Endothelial cell of umbilical vein (primary cell): ENCODE data around the gene GDI2. TPM values are rescaled to one million over a fixed set of nuclear protein-coding genes. Genes with fewer than 3 reads are reported as not detected.
"Not testable (repeated sequence)": the region's sequence is repeated elsewhere in the genome, so short reads cannot be mapped to it uniquely, and the experiment has no call there.

Experiments
- BruUV-seq: library from RNA; stranded (reverse); fragments of 400-500 nt; replicated peaks from 2 replicates; lab custom pipeline; 2021; lab: Mats Ljungman, UMichigan
- CTCF ChIA-PET: fragments of 300-600, 350-600 bp; sonication (Branson Sonifier 250); formaldehyde crosslinking; loops from one replicate; lab custom pipeline; 2021; ENCODE audit warnings: antibody characterized with exemption, inconsistent platforms; lab: Charles Lee
- POLR2A ChIA-PET: fragments of 300-600, 350-600 bp; sonication (Branson Sonifier 250); formaldehyde crosslinking; loops from one replicate; lab custom pipeline; 2021; ENCODE audit warnings: antibody characterized with exemption, inconsistent platforms; lab: Charles Lee
- DNase-seq: peaks from one replicate; pipeline ENCODE4 v3.0.0-alpha.2; 2011; ENCODE audit warnings: low read depth, low spot score
- FAIRE-seq: peaks from 2 replicates; lab custom pipeline; 2011; peaks lifted over from hg19 to GRCh38; lab: Jason Lieb, UNC
- H2AFZ ChIP-seq: 2 replicates; pipeline ENCODE4 v1.6.0; 2012; ENCODE audit warnings: low read depth, low read length, control low read depth, inconsistent platforms
- H3K27ac ChIP-seq: 2 replicates; pipeline ENCODE4 v1.5.1; 2011; ENCODE audit warnings: low read depth, mild to moderate bottlenecking, control low read depth, low read length, moderate library complexity; ENCODE audit not compliant: insufficient read depth
- H3K27me3 ChIP-seq, 2 experiments: 2 replicates each; pipeline versions ENCODE4 v1.6.0 to v1.6.1; 2011; ENCODE audit warnings: low read length in 2 of 2, mixed read lengths in 1 of 2; ENCODE audit not compliant: control insufficient read depth in 2 of 2, insufficient read depth in 2 of 2
- H3K36me3 ChIP-seq, 2 experiments: 2 replicates in 1 of 2; 3 replicates in 1 of 2; pipeline ENCODE4 v1.5.1; 2011; ENCODE audit warnings: low read length in 2 of 2, mild to moderate bottlenecking in 1 of 2, moderate library complexity in 1 of 2; ENCODE audit not compliant: control insufficient read depth in 2 of 2, insufficient read depth in 2 of 2; ENCODE audit errors: extremely low read depth in 1 of 2
- H3K4me1 ChIP-seq: 3 replicates; pipeline ENCODE4 v1.5.1; 2011; ENCODE audit warnings: mild to moderate bottlenecking, low read length; ENCODE audit not compliant: control insufficient read depth, insufficient read depth; ENCODE audit errors: extremely low read depth
- H3K4me2 ChIP-seq: 2 replicates; pipeline ENCODE4 v1.6.1; 2011; ENCODE audit warnings: low read length, control low read depth, mixed read lengths; ENCODE audit not compliant: insufficient read depth
- H3K4me3 ChIP-seq, 3 experiments: fragments of 200-600 bp in 1 of 3; sonication (generic), shearing (Covaris generic) in 1 of 3; replicated peaks in 1 of 3; 2 replicates each; pipeline ENCODE4 v1.5.1; 2011 to 2016; ENCODE audit warnings: control low read depth in 3 of 3, low read length in 3 of 3, mild to moderate bottlenecking in 2 of 3, inconsistent platforms in 1 of 3, low read depth in 1 of 3, moderate library complexity in 1 of 3; ENCODE audit not compliant: insufficient read depth in 1 of 3
- H3K79me2 ChIP-seq: 2 replicates; pipeline ENCODE4 v1.6.0; 2012; ENCODE audit warnings: low read length, inconsistent platforms; ENCODE audit not compliant: control insufficient read depth, insufficient read depth
- H3K9ac ChIP-seq: replicated peaks from 2 replicates; pipeline ENCODE3; 2011; ENCODE audit warnings: low read length, control low read depth; ENCODE audit not compliant: insufficient read depth; ENCODE audit errors: extremely low read depth
- H3K9me1 ChIP-seq: replicated peaks from 3 replicates; pipeline ENCODE4 v1.6.0; 2011; ENCODE audit warnings: mild to moderate bottlenecking, low read length; ENCODE audit not compliant: control insufficient read depth, insufficient read depth; ENCODE audit errors: extremely low read depth
- H3K9me3 ChIP-seq: replicated peaks from 2 replicates; pipeline ENCODE4 v1.5.1; 2012; ENCODE audit warnings: low read length, inconsistent platforms; ENCODE audit not compliant: control insufficient read depth, insufficient read depth
- H4K20me1 ChIP-seq: replicated peaks from 2 replicates; pipeline ENCODE3; 2011; ENCODE audit warnings: mild to moderate bottlenecking, low read length; ENCODE audit not compliant: control insufficient read depth, insufficient read depth; ENCODE audit errors: extremely low read depth
- GATA2 ChIP-seq: IDR thresholded peaks from 2 replicates; pipeline ENCODE4 v1.7.0; 2011; ENCODE audit warnings: low read depth, mild to moderate bottlenecking, moderate library complexity, mixed read lengths, low read length; ENCODE audit not compliant: insufficient read length, insufficient read depth
- JUN ChIP-seq: IDR thresholded peaks from 2 replicates; pipeline ENCODE4 v1.6.1; 2011; ENCODE audit warnings: borderline replicate concordance, low read depth; ENCODE audit not compliant: insufficient read length, insufficient read depth
- MAX ChIP-seq: IDR thresholded peaks from 2 replicates; pipeline ENCODE4 v1.6.1; 2011; ENCODE audit not compliant: insufficient read depth, insufficient read length
- POLR2AphosphoS5 ChIP-seq: IDR thresholded peaks from 2 replicates; pipeline ENCODE4 v1.6.1; 2012; ENCODE audit warnings: low read depth, mild to moderate bottlenecking, control low read depth, low read length, moderate library complexity; ENCODE audit not compliant: insufficient read depth
- dilution Hi-C: fragments of 300-500 bp; cut with MboI; formaldehyde crosslinking; loops from one replicate; pipeline ENCODE4 v1.15.0; 2019; ENCODE audit warnings: low sequenced_read_pairs; ENCODE audit not compliant: extremely low pct_ligation_motif_present
- intact Hi-C: fragments of 100-400 bp; cut with micrococcal nuclease; formaldehyde crosslinking; loops from one replicate; pipeline ENCODE4 v1.10.0; 2022
- polyA plus RNA-seq, 4 experiments: library from polyadenylated mRNA; depleted of rRNA in 3 of 4; stranded (reverse) in 3 of 4; unstranded in 1 of 4; fragments of >200 nt; gene quantifications; 2 replicates each; pipeline versions ENCODE4 v1.2.1 to v1.2.3, GENCODE V29; 2011 to 2012; ENCODE audit warnings: missing spikeins in 1 of 4
- total RNA-seq: library from RNA; stranded (reverse); gene quantifications from 2 replicates; pipeline ENCODE4 v1.2.3, GENCODE V29; 2021
- TF ChIP-seq, protein P1 (sequence below), 2 donors: IDR thresholded peaks; 1 replicate in 1 of 2; 2 replicates in 1 of 2; pipeline ENCODE4 v1.5.1; 2011; ENCODE audit warnings: low read length in 2 of 2, mild to moderate bottlenecking in 2 of 2, moderate library complexity in 2 of 2, control low read depth in 1 of 2, inconsistent platforms in 1 of 2, low read depth in 1 of 2; ENCODE audit not compliant: insufficient read depth in 1 of 2; ENCODE audit errors: extremely low read depth in 1 of 2

GDI2 gene
- total and polyA plus RNA-seq, 2 donors (not counting 3 experiments of a cell fraction or from before 2014, with no cell fraction given), result 154 to 307 TPM

GRCh38 chr10:5828725-5829124 is 15.5 kb upstream of the GDI2 start:
- H3K27ac ChIP-seq, result no peak overlapping the region
- no peak overlapping the region for H3K4me2 ChIP-seq
- no peaks in the 10 kb centered on the region for H3K9me3 ChIP-seq
- H3K79me2 ChIP-seq, result no peaks in the 10 kb centered on the region
- intact Hi-C loops (no loop called here), dilution Hi-C loops (no loop called here)
- POLR2A ChIA-PET, result no interaction called here
- no peak overlapping the region for H3K9ac ChIP-seq
- peaks cover 0 to 4% of the 10 kb centered on the region in 2 experiments for H3K27me3 ChIP-seq
- no peaks in the 10 kb centered on the region for H3K4me1 ChIP-seq
- FAIRE-seq, result no peak
- no peak for TF ChIP-seq JUN
- no peak for TF ChIP-seq POLR2AphosphoS5
- TF ChIP-seq, protein P1, sequence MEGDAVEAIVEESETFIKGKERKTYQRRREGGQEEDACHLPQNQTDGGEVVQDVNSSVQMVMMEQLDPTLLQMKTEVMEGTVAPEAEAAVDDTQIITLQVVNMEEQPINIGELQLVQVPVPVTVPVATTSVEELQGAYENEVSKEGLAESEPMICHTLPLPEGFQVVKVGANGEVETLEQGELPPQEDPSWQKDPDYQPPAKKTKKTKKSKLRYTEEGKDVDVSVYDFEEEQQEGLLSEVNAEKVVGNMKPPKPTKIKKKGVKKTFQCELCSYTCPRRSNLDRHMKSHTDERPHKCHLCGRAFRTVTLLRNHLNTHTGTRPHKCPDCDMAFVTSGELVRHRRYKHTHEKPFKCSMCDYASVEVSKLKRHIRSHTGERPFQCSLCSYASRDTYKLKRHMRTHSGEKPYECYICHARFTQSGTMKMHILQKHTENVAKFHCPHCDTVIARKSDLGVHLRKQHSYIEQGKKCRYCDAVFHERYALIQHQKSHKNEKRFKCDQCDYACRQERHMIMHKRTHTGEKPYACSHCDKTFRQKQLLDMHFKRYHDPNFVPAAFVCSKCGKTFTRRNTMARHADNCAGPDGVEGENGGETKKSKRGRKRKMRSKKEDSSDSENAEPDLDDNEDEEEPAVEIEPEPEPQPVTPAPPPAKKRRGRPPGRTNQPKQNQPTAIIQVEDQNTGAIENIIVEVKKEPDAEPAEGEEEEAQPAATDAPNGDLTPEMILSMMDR (IDR thresholded peaks at IDR 0.05; ENCODE audit: extremely low read depth in 1 of 2, insufficient read depth in 1 of 2, low read depth in 1 of 2, low read length in 2 of 2), result no peak
- TF ChIP-seq MAX, result no peak
- H3K36me3 ChIP-seq, result no peaks in the 10 kb centered on the region
- no peak overlapping the region for H2AFZ ChIP-seq
- BruUV-seq, result no TSS peak
- no peaks in the 10 kb centered on the region for H3K9me1 ChIP-seq
- no peaks in the 10 kb centered on the region for H4K20me1 ChIP-seq
- no peak overlapping the region for H3K4me3 ChIP-seq
- CTCF ChIA-PET, result no interaction called here
- DNase-seq, result no peak

DNA sequence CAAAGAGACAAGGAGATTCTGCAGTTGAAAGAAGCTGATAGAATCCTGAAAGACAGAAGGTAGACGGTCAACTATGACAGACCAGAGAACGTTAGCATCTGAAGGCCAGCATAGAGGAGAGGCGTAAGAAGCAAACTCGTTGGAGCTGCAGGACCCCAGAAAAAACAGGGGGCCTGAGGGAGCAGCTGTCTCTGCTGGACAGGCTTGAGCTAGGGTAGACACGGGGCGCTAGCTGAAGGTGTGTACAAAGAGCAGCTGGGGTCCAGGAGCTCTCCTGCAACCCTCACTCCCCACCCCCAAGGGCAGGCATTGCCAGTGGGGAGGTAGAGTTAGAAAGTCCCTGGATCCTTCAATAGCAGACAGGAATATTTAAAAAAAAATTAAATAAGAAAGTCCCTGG is 14.6 kb upstream of the GDI2 start:
- TF ChIP-seq GATA2, result no peak
- no peak for TF ChIP-seq POLR2AphosphoS5
- TF ChIP-seq MAX, result no peak
- DNase-seq, result no peak
- Histone ChIP-seq H3K36me3 (no peaks in the 10 kb centered on the region), H3K9me1 (no peaks in the 10 kb centered on the region), H3K9ac (no peak overlapping the region), H3K9me3 (no peaks in the 10 kb centered on the region), H3K79me2 (no peaks in the 10 kb centered on the region), H3K4me2 (no peak overlapping the region), H4K20me1 (no peaks in the 10 kb centered on the region), H3K27me3 (peaks cover 0 to 4% of the 10 kb centered on the region in 2 experiments), H3K27ac (no peak overlapping the region), H3K4me1 (no peaks in the 10 kb centered on the region), H3K4me3 (no peak overlapping the region), H2AFZ (no peak overlapping the region)
- FAIRE-seq, result no peak
- CTCF ChIA-PET, result interaction anchor here (1.0 kb wide), 1 partner anchor 16 kb away, joined by 3 read pairs; no protein-coding TSS in a partner anchor
- POLR2A ChIA-PET, result no interaction called here
- dilution Hi-C loops (no loop called here), intact Hi-C loops (no loop called here)
- no TSS peak for BruUV-seq

GRCh38 chr10:5826511-5826910 is 13.3 kb upstream of the GDI2 start:
- H2AFZ ChIP-seq, H3K4me3 ChIP-seq, dilution Hi-C loops, intact Hi-C loops, POLR2A ChIA-PET, H3K9me3 ChIP-seq, H3K79me2 ChIP-seq, CTCF ChIA-PET, H3K9me1 ChIP-seq, BruUV-seq, H3K4me1 ChIP-seq, H3K27ac ChIP-seq, H4K20me1 ChIP-seq, H3K27me3 ChIP-seq, H3K36me3 ChIP-seq, H3K9ac ChIP-seq, DNase-seq, FAIRE-seq, H3K4me2 ChIP-seq: not testable (repeated sequence)
